Neural cell (in vitro differentiated cells): ENCODE measurements around the gene ARMH1. TPM values are rescaled to one million over a fixed set of nuclear protein-coding genes. Genes with fewer than 3 reads are reported as not detected.

Experiments used
- H2AFZ ChIP-seq: fragments of 200-600, 300-800 bp; sonication (generic), shearing (Covaris generic); 2 replicates; pipeline ENCODE4 v1.6.0; 2014; ENCODE audit warnings: low read depth, mild to moderate bottlenecking, antibody characterized with exemption, low read length, moderate library complexity
- H3F3A ChIP-seq: fragments of 200-600 bp; shearing (Covaris generic); 2 replicates; pipeline ENCODE4 v1.6.1; 2016; ENCODE audit warnings: mild to moderate bottlenecking, moderate library complexity, mixed read lengths, antibody characterized with exemption, low read length; ENCODE audit not compliant: insufficient read depth, poor library complexity, severe bottlenecking
- H3K27ac ChIP-seq: fragments of 200-600, 300-800 bp; sonication (generic), shearing (Covaris generic); 2 replicates; pipeline ENCODE4 v1.5.1; 2014; ENCODE audit warnings: mild to moderate bottlenecking, low read length, moderate library complexity
- H3K27me3 ChIP-seq: fragments of 300-800, 200-600 bp; sonication (generic), shearing (Covaris generic); 2 replicates; pipeline ENCODE4 v1.6.0; 2014; ENCODE audit warnings: mild to moderate bottlenecking, low read depth, low read length, moderate library complexity; ENCODE audit not compliant: insufficient read depth
- H3K36me3 ChIP-seq: fragments of 300-800, 200-600 bp; sonication (generic), shearing (Covaris generic); 2 replicates; pipeline ENCODE4 v1.5.1; 2014; ENCODE audit warnings: mild to moderate bottlenecking, antibody characterized with exemption, low read length, moderate library complexity; ENCODE audit not compliant: insufficient read depth
- H3K4me2 ChIP-seq: fragments of 300-800, 200-600 bp; sonication (generic), shearing (Covaris generic); 2 replicates; pipeline ENCODE4 v1.6.0; 2014; ENCODE audit warnings: mild to moderate bottlenecking, low read length
- H3K4me3 ChIP-seq: fragments of 300-800, 200-600 bp; sonication (generic), shearing (Covaris generic); 2 replicates; pipeline ENCODE4 v1.5.1; 2014; ENCODE audit warnings: mild to moderate bottlenecking, low read length, moderate library complexity
- H3K79me2 ChIP-seq: fragments of 200-600 bp; shearing (Covaris generic); replicated peaks from 2 replicates; pipeline ENCODE4 v1.6.0; 2014; ENCODE audit warnings: mild to moderate bottlenecking, low read length, moderate library complexity; ENCODE audit not compliant: insufficient read depth
- H3K9ac ChIP-seq: fragments of 300-800, 200-600 bp; sonication (generic), shearing (Covaris generic); 2 replicates; pipeline ENCODE4 v1.6.1; 2016; ENCODE audit warnings: mild to moderate bottlenecking, low read length, mixed read lengths
- H3K9me2 ChIP-seq: fragments of 200-600 bp; shearing (Covaris generic); 2 replicates; pipeline ENCODE4 v1.6.1; 2016; ENCODE audit warnings: mild to moderate bottlenecking, low read length, mixed read lengths; ENCODE audit not compliant: insufficient read depth
- H3K9me3 ChIP-seq: fragments of 200-600, 300-800 bp; sonication (generic), shearing (Covaris generic); 2 replicates; pipeline ENCODE4 v1.6.1; 2016; ENCODE audit warnings: mild to moderate bottlenecking, mixed run types, low read length, moderate library complexity, mixed read lengths
- H4K20me1 ChIP-seq: fragments of 200-600 bp; shearing (Covaris generic); 2 replicates; pipeline ENCODE4 v1.6.1; 2016; ENCODE audit warnings: mild to moderate bottlenecking, mixed run types; ENCODE audit not compliant: insufficient read depth
- CTCF ChIP-seq: fragments of 450-650 bp; IDR thresholded peaks from 2 replicates; pipeline ENCODE4 v1.5.1; 2014; ENCODE audit warnings: antibody characterized with exemption, mild to moderate bottlenecking, moderate library complexity; ENCODE audit not compliant: poor library complexity, severe bottlenecking
- EP300 ChIP-seq: fragments of 450-650 bp; conservative IDR thresholded peaks from 2 replicates; pipeline ENCODE4 v1.6.1; 2014; ENCODE audit warnings: antibody characterized with exemption, mild to moderate bottlenecking, moderate library complexity; ENCODE audit not compliant: poor library complexity, severe bottlenecking
- EZH2 ChIP-seq: fragments of 200-600, 300-800 bp; shearing (Covaris generic), sonication (generic); IDR thresholded peaks from 2 replicates; pipeline ENCODE4 v1.6.1; 2014; ENCODE audit warnings: antibody characterized with exemption, low read length, borderline replicate concordance, mild to moderate bottlenecking; ENCODE audit not compliant: insufficient read depth, poor library complexity, severe bottlenecking
- MXI1 ChIP-seq: fragments of 450-650 bp; conservative IDR thresholded peaks from 2 replicates; pipeline ENCODE4 v1.6.1; 2014; ENCODE audit warnings: antibody characterized with exemption, mild to moderate bottlenecking; ENCODE audit not compliant: poor library complexity, severe bottlenecking
- POLR2AphosphoS5 ChIP-seq: IDR thresholded peaks from 2 replicates; pipeline ENCODE4 v1.6.1; 2012
- RAD21 ChIP-seq: fragments of 450-650 bp; conservative IDR thresholded peaks from 2 replicates; pipeline ENCODE4 v1.6.1; 2014; ENCODE audit warnings: antibody characterized with exemption, mild to moderate bottlenecking, moderate library complexity
- REST ChIP-seq: IDR thresholded peaks from 2 replicates; pipeline ENCODE4 v1.6.1; 2012; ENCODE audit warnings: borderline replicate concordance
- SMC3 ChIP-seq: fragments of 450-650 bp; conservative IDR thresholded peaks from 2 replicates; pipeline ENCODE4 v1.6.1; 2014; ENCODE audit warnings: antibody characterized with exemption, mild to moderate bottlenecking, moderate library complexity; ENCODE audit not compliant: poor library complexity
- TAF1 ChIP-seq: IDR thresholded peaks from 2 replicates; pipeline ENCODE4 v1.6.1; 2012; ENCODE audit warnings: low read depth
- polyA plus RNA-seq: library from polyadenylated mRNA; depleted of rRNA; stranded (reverse); fragments of >200 nt; gene quantifications from 2 replicates; pipeline ENCODE4 v1.2.3, GENCODE V29; 2014

ARMH1 gene
- polyA plus RNA-seq, 1 donor from 2014 or later: 105 TPM

GRCh38 chr1:44632598-44632997, 41.9 kb upstream of the ARMH1 start:
- peak overlapping the region; percentile 35 for H2AFZ ChIP-seq
- H3K27me3 ChIP-seq: no peaks in the 10 kb centered on the region
- H3K79me2 ChIP-seq: no peaks in the 10 kb centered on the region
- H3K9ac ChIP-seq: peak overlapping the region; percentile 79
- TF ChIP-seq EZH2 (no peak), POLR2AphosphoS5 (no peak), MXI1 (no peak), SMC3 (no peak), CTCF (no peak)
- no peaks in the 10 kb centered on the region for H3F3A ChIP-seq
- H3K9me2 ChIP-seq: no peaks in the 10 kb centered on the region
- peak overlapping the region; percentile 52 for H3K4me2 ChIP-seq
- no peaks in the 10 kb centered on the region for H3K9me3 ChIP-seq
- no peaks in the 10 kb centered on the region for H4K20me1 ChIP-seq
- H3K4me3 ChIP-seq: peak overlapping the region; percentile 72
- no peaks in the 10 kb centered on the region for H3K36me3 ChIP-seq
- H3K27ac ChIP-seq: peak overlapping the region; percentile 80

GRCh38 chr1:44634606-44635189, 39.8 kb upstream of the ARMH1 start:
- H3F3A ChIP-seq: no peaks in the 10 kb centered on the region
- no peaks in the 10 kb centered on the region for H3K79me2 ChIP-seq
- H3K9me3 ChIP-seq: no peaks in the 10 kb centered on the region
- no peak overlapping the region for H3K27ac ChIP-seq
- no peak overlapping the region for H3K9ac ChIP-seq
- H3K36me3 ChIP-seq: no peaks in the 10 kb centered on the region
- no peak overlapping the region for H3K4me2 ChIP-seq
- H4K20me1 ChIP-seq: no peaks in the 10 kb centered on the region
- H3K27me3 ChIP-seq: no peaks in the 10 kb centered on the region
- no peak overlapping the region for H3K4me3 ChIP-seq
- no peak overlapping the region for H2AFZ ChIP-seq
- H3K9me2 ChIP-seq: no peaks in the 10 kb centered on the region
- TF ChIP-seq TAF1 (no peak), EZH2 (no peak), EP300 (no peak), MXI1 (no peak), CTCF (no peak), SMC3 (no peak), RAD21 (no peak), REST (no peak), POLR2AphosphoS5 (no peak)
